ENCODE data around the gene CILP2.

GRCh38 chr19:19535311-19536191, 2.5 kb upstream of the CILP2 start:
- TF ChIP-seq EP300 (IDR thresholded peaks at IDR 0.05; ENCODE audit: borderline replicate concordance in 1 of 2, low read depth in 1 of 2, low read length in 1 of 2) = no peak
- TF ChIP-seq TAF1 (IDR thresholded peaks at IDR 0.05; ENCODE audit: borderline replicate concordance, low read depth, low read length) = no peak
- TF ChIP-seq, protein P1, sequence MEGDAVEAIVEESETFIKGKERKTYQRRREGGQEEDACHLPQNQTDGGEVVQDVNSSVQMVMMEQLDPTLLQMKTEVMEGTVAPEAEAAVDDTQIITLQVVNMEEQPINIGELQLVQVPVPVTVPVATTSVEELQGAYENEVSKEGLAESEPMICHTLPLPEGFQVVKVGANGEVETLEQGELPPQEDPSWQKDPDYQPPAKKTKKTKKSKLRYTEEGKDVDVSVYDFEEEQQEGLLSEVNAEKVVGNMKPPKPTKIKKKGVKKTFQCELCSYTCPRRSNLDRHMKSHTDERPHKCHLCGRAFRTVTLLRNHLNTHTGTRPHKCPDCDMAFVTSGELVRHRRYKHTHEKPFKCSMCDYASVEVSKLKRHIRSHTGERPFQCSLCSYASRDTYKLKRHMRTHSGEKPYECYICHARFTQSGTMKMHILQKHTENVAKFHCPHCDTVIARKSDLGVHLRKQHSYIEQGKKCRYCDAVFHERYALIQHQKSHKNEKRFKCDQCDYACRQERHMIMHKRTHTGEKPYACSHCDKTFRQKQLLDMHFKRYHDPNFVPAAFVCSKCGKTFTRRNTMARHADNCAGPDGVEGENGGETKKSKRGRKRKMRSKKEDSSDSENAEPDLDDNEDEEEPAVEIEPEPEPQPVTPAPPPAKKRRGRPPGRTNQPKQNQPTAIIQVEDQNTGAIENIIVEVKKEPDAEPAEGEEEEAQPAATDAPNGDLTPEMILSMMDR (IDR thresholded peaks at IDR 0.05) = no peak
- no peak for TF ChIP-seq GABPA (IDR thresholded peaks at IDR 0.05; ENCODE audit: low read depth)
